Raji (cell line): Measurements from ENCODE around the gene CISTR.

Source experiments
- POLR2A ChIP-seq: IDR thresholded peaks from 2 replicates; pipeline ENCODE4 v1.6.1; 2011; ENCODE audit warnings: low read depth, low read length, control low read depth; ENCODE audit not compliant: insufficient read depth

CISTR gene

GRCh38 chr12:53719649-53720048 lies 32.1 kb downstream of the CISTR start:
- no peak for TF ChIP-seq POLR2A

DNA sequence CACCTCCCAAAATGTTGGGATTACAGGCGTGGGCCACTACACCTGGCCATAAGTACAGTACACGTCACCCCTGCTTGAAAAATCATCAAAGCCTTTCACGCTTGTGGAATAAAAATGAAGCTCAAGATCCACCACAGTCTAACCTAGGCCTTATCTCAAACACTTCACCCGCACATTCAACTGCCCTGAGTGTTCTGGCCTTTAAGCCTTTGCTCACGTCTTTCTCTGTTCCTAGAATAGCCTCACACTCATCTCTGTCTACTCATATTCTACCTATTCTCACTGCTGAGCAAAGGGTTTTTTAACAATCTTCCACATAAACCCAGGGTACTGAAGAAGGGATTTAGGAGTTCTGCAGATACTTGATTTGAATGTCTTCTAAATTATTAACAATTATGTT lies 34.5 kb downstream of the CISTR start:
- TF ChIP-seq POLR2A, result no peak

GRCh38 chr12:53714004-53714403 lies 37.8 kb downstream of the CISTR start:
- no peak for TF ChIP-seq POLR2A

- TF ChIP-seq POLR2A, result no peak
These were observed 38.3 kb downstream of the CISTR start for GRCh38 chr12:53713516-53713915.

DNA sequence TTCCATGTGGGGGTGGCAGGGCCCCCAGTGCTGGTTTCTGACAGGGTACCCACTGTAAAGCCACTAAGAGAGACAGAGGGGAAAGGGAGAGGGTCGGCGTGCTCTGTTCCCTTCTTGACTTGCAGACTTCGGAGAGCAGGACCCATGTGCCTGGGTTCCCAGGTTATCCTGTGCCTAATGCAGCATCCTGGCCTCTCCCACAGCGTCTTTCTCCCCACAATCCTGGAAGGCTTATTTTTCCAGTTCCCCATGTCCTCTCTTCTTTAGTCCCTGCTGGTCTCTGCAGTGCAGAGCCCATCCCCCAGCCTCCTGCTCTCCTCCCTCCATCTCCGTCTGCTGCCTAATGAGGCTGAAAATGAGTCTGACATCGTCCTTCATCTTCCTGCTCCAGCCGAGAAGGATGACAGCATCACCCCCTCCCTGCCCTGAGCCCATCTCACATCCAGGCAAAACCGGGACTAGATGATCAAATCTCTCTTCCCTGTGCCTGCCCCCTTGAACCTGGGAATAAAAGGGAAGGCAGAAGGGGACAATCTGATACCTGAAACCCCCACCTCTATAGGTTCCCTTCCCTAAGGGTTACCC lies 39.6 kb downstream of the CISTR start:
- no peak for TF ChIP-seq POLR2A

DNA sequence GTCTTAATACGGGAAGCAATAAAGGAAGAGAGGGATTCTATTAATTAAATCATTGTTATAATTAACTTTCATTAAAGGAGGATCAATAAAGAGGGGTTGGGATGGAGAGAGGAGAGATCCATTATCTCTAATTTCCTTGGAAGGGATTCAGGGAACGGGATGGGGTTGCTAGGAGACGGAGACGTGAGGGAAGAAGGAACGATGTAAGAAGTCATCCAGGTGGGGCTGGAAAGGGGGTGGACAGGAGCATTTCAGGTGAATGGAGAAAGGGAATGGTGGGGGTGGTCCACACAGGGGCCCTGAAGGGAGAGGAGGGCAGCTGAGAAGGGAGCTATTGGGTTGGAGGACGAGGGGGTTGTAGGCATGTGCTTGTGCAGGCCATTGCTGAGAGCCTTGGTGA lies 41.7 kb downstream of the CISTR start:
- no peak for TF ChIP-seq POLR2A

- no peak for TF ChIP-seq POLR2A
These were observed 42.1 kb downstream of the CISTR start for GRCh38 chr12:53709671-53710070.

GRCh38 chr12:53706080-53706479 lies 45.7 kb downstream of the CISTR start:
- TF ChIP-seq POLR2A, result no peak

- no peak for TF ChIP-seq POLR2A
These were observed 48.0 kb downstream of the CISTR start for GRCh38 chr12:53703756-53704155.

DNA sequence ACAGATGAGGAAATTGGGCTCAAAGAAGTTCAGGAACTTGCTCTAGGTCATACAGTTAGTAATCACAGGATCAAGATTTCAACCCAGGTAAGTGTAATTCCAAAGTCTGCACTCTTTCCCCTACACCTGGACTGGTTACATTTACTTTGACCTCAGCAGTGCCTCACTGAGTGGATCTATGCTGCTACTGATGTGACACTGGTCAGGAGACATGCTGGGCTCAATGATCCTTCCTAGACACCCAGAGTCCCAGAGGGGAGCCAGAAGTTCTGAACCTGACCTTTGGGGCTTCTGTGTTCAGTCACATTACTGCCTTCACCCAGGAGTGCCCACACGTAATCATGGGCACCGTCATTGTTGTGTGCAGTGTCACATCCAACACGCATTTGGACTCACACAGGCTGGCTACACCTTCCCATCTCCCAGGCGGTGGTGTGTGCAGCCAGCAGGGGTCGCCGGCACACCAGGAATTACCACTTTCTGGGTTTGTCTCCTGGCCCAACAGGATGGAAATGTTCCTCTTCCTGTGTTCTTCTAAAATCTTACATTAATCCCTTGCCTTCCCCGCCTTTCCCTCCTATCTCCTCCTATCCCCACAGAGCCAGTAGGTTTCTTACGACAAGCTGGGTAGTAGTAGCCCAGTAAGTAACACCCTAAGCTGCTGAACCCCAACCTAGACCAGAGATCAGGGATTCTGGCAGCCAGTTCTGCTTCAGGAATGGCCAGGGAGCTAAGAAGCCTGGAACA lies 50.1 kb downstream of the CISTR start:
- no peak for TF ChIP-seq POLR2A

DNA sequence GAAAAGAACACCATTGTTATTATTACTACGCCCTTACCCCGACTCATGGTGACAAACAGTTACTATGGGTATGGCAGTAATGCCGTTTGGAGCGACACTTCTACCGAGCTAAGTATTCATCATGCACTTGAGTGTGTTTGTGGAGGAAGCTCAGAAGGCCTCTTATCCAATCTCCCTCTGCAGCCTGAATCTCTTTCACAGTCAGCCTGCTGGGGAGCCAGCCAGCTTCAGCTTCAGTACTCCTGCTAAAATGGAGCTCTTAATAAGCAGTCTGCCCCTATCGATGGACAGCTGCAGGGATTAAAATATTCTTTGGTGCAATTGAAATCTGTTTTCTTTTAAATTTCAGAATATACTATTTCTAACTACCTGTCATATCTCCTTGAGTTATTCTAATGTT lies 51.2 kb downstream of the CISTR start:
- no peak for TF ChIP-seq POLR2A

GRCh38 chr12:53699678-53700025 lies 52.1 kb downstream of the CISTR start:
- no peak for TF ChIP-seq POLR2A

DNA sequence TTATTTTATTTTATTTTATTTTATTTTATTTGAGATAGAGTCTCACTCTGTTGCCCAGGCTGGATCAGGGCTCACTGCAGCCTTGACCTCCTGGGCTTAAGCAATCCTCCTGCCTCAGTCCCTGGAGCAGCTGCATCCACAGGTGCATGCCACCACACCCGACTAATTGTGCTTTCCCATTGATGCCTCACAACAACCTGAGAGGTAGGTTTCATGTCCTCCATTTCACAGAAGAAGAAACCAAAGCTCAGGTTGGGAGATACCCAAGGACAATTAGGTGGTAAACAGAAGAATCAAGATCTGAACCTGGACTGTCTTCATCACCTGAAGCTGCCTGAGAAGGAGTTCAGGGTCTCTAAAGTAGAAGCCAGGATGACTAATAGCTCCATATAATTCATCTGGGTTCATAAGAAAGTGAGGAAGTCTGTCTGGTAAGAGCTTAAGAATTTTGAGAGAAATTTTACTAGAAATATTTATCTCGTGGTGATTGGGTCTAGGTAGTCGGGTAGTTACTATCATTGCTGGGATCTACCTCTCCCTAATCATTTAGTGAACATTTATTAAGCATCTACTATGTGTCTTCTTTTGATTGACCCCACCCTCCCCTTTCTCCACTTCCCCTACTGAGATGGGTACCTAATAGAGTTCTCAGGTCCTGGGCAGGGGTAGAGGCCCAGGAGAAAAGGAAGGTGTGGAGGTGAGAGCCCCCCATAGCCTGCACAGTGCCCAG lies 52.7 kb downstream of the CISTR start:
- TF ChIP-seq POLR2A, result no peak

DNA sequence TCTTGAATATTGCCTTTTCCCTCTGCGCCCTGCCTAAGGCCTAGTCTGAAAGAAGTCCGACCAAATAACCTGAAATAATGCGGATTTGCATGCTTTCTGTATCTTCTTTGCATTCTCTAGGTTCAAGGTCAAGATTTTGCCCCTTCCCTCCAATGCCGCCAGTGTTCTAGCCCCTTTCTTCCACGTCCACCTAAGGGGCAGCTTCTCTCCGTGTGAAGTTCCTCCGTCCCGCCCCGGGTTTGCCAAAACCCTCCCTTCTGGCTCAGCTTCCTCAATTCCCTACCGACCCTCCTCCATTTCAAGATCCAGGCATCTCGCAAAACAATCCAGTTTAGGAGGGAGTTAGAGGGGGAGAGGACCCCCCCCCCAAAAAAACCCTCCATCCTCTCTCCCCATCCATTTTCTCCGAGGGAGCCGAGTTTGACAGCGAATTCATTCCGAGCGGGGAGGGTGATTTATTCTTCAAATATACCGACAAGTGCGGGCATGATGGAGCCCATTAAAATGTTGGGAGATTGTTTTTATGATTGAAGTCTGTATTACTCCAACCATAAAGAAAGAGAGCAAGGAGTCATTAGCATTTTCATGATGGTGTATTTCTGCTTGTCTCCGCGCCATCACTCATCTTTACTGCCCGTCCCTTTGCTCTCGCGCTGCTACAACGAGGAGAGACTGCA lies 55.0 kb downstream of the CISTR start:
- no peak for TF ChIP-seq POLR2A
